Neural cell (in vitro differentiated cells): ENCODE data around the gene MRPL23. TPM values are rescaled to one million over a fixed set of nuclear protein-coding genes. Genes with fewer than 3 reads are reported as not detected.

Experiments used
- H2AFZ ChIP-seq: fragments of 200-600, 300-800 bp; sonication (generic), shearing (Covaris generic); 2 replicates; pipeline ENCODE4 v1.6.0; 2014; ENCODE audit warnings: low read depth, mild to moderate bottlenecking, antibody characterized with exemption, low read length, moderate library complexity
- H3F3A ChIP-seq: fragments of 200-600 bp; shearing (Covaris generic); 2 replicates; pipeline ENCODE4 v1.6.1; 2016; ENCODE audit warnings: mild to moderate bottlenecking, moderate library complexity, mixed read lengths, antibody characterized with exemption, low read length; ENCODE audit not compliant: insufficient read depth, poor library complexity, severe bottlenecking
- H3K27ac ChIP-seq: fragments of 200-600, 300-800 bp; sonication (generic), shearing (Covaris generic); 2 replicates; pipeline ENCODE4 v1.5.1; 2014; ENCODE audit warnings: mild to moderate bottlenecking, low read length, moderate library complexity
- H3K27me3 ChIP-seq: fragments of 300-800, 200-600 bp; sonication (generic), shearing (Covaris generic); 2 replicates; pipeline ENCODE4 v1.6.0; 2014; ENCODE audit warnings: mild to moderate bottlenecking, low read depth, low read length, moderate library complexity; ENCODE audit not compliant: insufficient read depth
- H3K36me3 ChIP-seq: fragments of 300-800, 200-600 bp; sonication (generic), shearing (Covaris generic); 2 replicates; pipeline ENCODE4 v1.5.1; 2014; ENCODE audit warnings: mild to moderate bottlenecking, antibody characterized with exemption, low read length, moderate library complexity; ENCODE audit not compliant: insufficient read depth
- H3K4me2 ChIP-seq: fragments of 300-800, 200-600 bp; sonication (generic), shearing (Covaris generic); 2 replicates; pipeline ENCODE4 v1.6.0; 2014; ENCODE audit warnings: mild to moderate bottlenecking, low read length
- H3K4me3 ChIP-seq: fragments of 300-800, 200-600 bp; sonication (generic), shearing (Covaris generic); 2 replicates; pipeline ENCODE4 v1.5.1; 2014; ENCODE audit warnings: mild to moderate bottlenecking, low read length, moderate library complexity
- H3K79me2 ChIP-seq: fragments of 200-600 bp; shearing (Covaris generic); replicated peaks from 2 replicates; pipeline ENCODE4 v1.6.0; 2014; ENCODE audit warnings: mild to moderate bottlenecking, low read length, moderate library complexity; ENCODE audit not compliant: insufficient read depth
- H3K9ac ChIP-seq: fragments of 300-800, 200-600 bp; sonication (generic), shearing (Covaris generic); 2 replicates; pipeline ENCODE4 v1.6.1; 2016; ENCODE audit warnings: mild to moderate bottlenecking, low read length, mixed read lengths
- H3K9me2 ChIP-seq: fragments of 200-600 bp; shearing (Covaris generic); 2 replicates; pipeline ENCODE4 v1.6.1; 2016; ENCODE audit warnings: mild to moderate bottlenecking, low read length, mixed read lengths; ENCODE audit not compliant: insufficient read depth
- H3K9me3 ChIP-seq: fragments of 200-600, 300-800 bp; sonication (generic), shearing (Covaris generic); 2 replicates; pipeline ENCODE4 v1.6.1; 2016; ENCODE audit warnings: mild to moderate bottlenecking, mixed run types, low read length, moderate library complexity, mixed read lengths
- H4K20me1 ChIP-seq: fragments of 200-600 bp; shearing (Covaris generic); 2 replicates; pipeline ENCODE4 v1.6.1; 2016; ENCODE audit warnings: mild to moderate bottlenecking, mixed run types; ENCODE audit not compliant: insufficient read depth
- EP300 ChIP-seq: fragments of 450-650 bp; conservative IDR thresholded peaks from 2 replicates; pipeline ENCODE4 v1.6.1; 2014; ENCODE audit warnings: antibody characterized with exemption, mild to moderate bottlenecking, moderate library complexity; ENCODE audit not compliant: poor library complexity, severe bottlenecking
- EZH2 ChIP-seq: fragments of 200-600, 300-800 bp; shearing (Covaris generic), sonication (generic); IDR thresholded peaks from 2 replicates; pipeline ENCODE4 v1.6.1; 2014; ENCODE audit warnings: antibody characterized with exemption, low read length, borderline replicate concordance, mild to moderate bottlenecking; ENCODE audit not compliant: insufficient read depth, poor library complexity, severe bottlenecking
- MXI1 ChIP-seq: fragments of 450-650 bp; conservative IDR thresholded peaks from 2 replicates; pipeline ENCODE4 v1.6.1; 2014; ENCODE audit warnings: antibody characterized with exemption, mild to moderate bottlenecking; ENCODE audit not compliant: poor library complexity, severe bottlenecking
- POLR2AphosphoS5 ChIP-seq: IDR thresholded peaks from 2 replicates; pipeline ENCODE4 v1.6.1; 2012
- RAD21 ChIP-seq: fragments of 450-650 bp; conservative IDR thresholded peaks from 2 replicates; pipeline ENCODE4 v1.6.1; 2014; ENCODE audit warnings: antibody characterized with exemption, mild to moderate bottlenecking, moderate library complexity
- REST ChIP-seq: IDR thresholded peaks from 2 replicates; pipeline ENCODE4 v1.6.1; 2012; ENCODE audit warnings: borderline replicate concordance
- SMC3 ChIP-seq: fragments of 450-650 bp; conservative IDR thresholded peaks from 2 replicates; pipeline ENCODE4 v1.6.1; 2014; ENCODE audit warnings: antibody characterized with exemption, mild to moderate bottlenecking, moderate library complexity; ENCODE audit not compliant: poor library complexity
- TAF1 ChIP-seq: IDR thresholded peaks from 2 replicates; pipeline ENCODE4 v1.6.1; 2012; ENCODE audit warnings: low read depth
- polyA plus RNA-seq: library from polyadenylated mRNA; depleted of rRNA; stranded (reverse); fragments of >200 nt; gene quantifications from 2 replicates; pipeline ENCODE4 v1.2.3, GENCODE V29; 2014
- TF ChIP-seq, protein P1 (sequence below): fragments of 450-650 bp; IDR thresholded peaks from 2 replicates; pipeline ENCODE4 v1.5.1; 2014; ENCODE audit warnings: antibody characterized with exemption, mild to moderate bottlenecking, moderate library complexity; ENCODE audit not compliant: poor library complexity, severe bottlenecking

MRPL23 gene
- polyA plus RNA-seq, 1 donor from 2014 or later, result 154 TPM

DNA sequence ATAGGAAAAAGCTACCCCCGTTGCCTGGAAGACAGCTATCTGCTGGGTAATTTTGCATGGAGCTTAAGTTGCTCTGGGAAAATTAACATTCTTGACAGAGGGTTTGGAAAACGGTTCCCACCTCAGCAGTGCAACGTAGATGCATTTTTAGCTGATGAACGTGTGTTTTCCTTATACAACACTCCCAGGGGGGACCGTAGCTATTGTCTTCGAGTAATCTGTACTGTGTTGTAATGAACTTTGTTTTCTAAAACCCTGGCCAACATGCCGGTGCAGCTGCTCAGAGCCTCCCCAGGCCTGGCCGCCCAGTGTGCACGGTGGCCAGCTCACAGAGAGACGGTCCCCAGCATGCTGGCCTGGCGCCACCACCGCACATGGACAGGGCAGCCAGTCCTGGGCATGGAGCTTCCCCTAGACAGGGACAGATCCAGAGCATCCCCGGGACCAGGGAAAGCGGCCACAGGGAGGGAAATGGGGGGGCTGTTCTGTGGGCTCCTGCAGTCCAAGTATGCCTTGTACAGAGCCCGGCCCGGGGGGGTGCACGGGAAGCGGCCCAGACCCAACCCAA, 25.5 kb upstream of the MRPL23 start:
- no peaks in the 10 kb centered on the region for H3K36me3 ChIP-seq
- no peak overlapping the region for H3K27ac ChIP-seq
- H3K4me2 ChIP-seq, result no peak overlapping the region

DNA sequence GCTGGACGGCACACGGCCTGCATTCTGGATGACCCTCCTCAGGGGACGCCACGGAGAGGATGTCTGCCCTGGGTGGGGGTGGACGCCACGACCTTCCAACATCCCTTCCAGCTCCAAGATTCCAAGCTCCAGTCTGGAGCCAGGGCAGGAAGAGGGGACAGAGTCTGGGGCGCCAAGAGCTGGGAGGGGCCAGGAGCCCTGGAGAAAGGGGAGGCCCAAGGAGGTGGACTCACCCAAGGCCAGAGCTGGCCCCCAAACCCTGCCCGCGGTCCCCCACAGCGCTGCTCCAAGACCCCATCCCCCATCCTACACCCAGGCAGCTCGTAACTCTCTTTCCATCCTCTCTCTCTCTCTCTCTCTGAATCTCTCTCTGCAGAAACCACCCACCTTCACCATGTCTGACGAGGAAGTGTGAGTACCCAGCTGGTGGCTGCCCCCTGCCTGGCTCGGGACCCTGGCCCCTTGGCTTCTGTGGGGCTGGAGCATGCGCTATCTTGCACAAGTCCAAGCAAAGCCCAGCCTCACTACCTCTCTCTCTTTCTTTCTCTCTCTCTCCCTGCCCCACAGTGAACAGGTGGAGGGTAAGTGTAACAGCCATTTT, 24.6 kb upstream of the MRPL23 start:
- no peaks in the 10 kb centered on the region for H3K9me3 ChIP-seq
- no peak overlapping the region for H2AFZ ChIP-seq
- H3F3A ChIP-seq, result no peaks in the 10 kb centered on the region
- no peaks in the 10 kb centered on the region for H3K79me2 ChIP-seq
- H3K4me3 ChIP-seq, result no peak overlapping the region
- H3K36me3 ChIP-seq, result no peaks in the 10 kb centered on the region
- no peak overlapping the region for H3K9ac ChIP-seq
- H3K9me2 ChIP-seq, result no peaks in the 10 kb centered on the region
- H3K4me2 ChIP-seq, result no peak overlapping the region
- no peaks in the 10 kb centered on the region for H4K20me1 ChIP-seq
- H3K27me3 ChIP-seq, result no peaks in the 10 kb centered on the region
- no peak overlapping the region for H3K27ac ChIP-seq
- no peak for TF ChIP-seq SMC3
- TF ChIP-seq REST, result no peak
- TF ChIP-seq, protein P1, sequence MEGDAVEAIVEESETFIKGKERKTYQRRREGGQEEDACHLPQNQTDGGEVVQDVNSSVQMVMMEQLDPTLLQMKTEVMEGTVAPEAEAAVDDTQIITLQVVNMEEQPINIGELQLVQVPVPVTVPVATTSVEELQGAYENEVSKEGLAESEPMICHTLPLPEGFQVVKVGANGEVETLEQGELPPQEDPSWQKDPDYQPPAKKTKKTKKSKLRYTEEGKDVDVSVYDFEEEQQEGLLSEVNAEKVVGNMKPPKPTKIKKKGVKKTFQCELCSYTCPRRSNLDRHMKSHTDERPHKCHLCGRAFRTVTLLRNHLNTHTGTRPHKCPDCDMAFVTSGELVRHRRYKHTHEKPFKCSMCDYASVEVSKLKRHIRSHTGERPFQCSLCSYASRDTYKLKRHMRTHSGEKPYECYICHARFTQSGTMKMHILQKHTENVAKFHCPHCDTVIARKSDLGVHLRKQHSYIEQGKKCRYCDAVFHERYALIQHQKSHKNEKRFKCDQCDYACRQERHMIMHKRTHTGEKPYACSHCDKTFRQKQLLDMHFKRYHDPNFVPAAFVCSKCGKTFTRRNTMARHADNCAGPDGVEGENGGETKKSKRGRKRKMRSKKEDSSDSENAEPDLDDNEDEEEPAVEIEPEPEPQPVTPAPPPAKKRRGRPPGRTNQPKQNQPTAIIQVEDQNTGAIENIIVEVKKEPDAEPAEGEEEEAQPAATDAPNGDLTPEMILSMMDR, result no peak
- TF ChIP-seq RAD21, result no peak
- no peak for TF ChIP-seq MXI1
- no peak for TF ChIP-seq EP300
- no peak for TF ChIP-seq TAF1

More for the DNA sequence above, 25.5 kb upstream of the MRPL23 start:
- H3K4me3 ChIP-seq, result no peak overlapping the region
- no peaks in the 10 kb centered on the region for H3K79me2 ChIP-seq
- H3K9ac ChIP-seq, result no peak overlapping the region
- H3K9me3 ChIP-seq, result no peaks in the 10 kb centered on the region
- no peaks in the 10 kb centered on the region for H4K20me1 ChIP-seq
- TF ChIP-seq REST (no peak), SMC3 (no peak), POLR2AphosphoS5 (no peak), EZH2 (no peak), RAD21 (no peak), EP300 (no peak), TAF1 (no peak)
- TF ChIP-seq, protein P1, result no peak
- no peak overlapping the region for H2AFZ ChIP-seq
- H3K27me3 ChIP-seq, result no peaks in the 10 kb centered on the region
- no peaks in the 10 kb centered on the region for H3F3A ChIP-seq
- H3K9me2 ChIP-seq, result no peaks in the 10 kb centered on the region
